SH-SY5Y (cell line): ENCODE measurements around the gene KLHL5.

Experiments
- GATA2 ChIP-seq: IDR thresholded peaks from 2 replicates; pipeline ENCODE4 v1.6.1; 2011; ENCODE audit warnings: mild to moderate bottlenecking, low read depth, low read length
- GATA3 ChIP-seq: IDR thresholded peaks from 2 replicates; pipeline ENCODE4 v1.6.1; 2011; ENCODE audit warnings: low read depth, mild to moderate bottlenecking, low read length, moderate library complexity

DNA sequence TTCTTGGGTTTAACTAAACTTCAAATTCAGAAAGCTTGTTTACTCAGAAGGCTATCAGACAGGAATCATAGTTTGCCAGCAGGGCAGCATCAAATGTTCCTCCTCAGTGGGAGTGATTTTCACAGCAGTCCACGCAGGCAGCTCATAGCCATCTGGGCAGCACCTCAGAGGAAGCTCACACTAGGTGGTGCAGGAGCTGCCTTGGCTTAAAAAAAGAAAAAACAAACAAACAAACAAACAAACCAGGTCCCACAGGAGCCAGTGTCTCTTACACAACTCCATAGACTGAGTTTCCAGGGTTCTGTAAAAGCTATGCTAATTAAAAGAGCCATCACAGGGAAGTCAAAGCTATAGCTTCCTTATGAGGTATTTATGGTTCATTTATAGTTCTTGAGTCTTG is 10.5 kb upstream of the KLHL5 start:
- TF ChIP-seq GATA2 (no peak), GATA3 (no peak)
